ENCODE results near the gene TXNDC11. TPM values are rescaled to one million over a fixed set of nuclear protein-coding genes. Genes with fewer than 3 reads are reported as not detected.

Gene TXNDC11
- total RNA-seq, 2 experiments from 2014 or later: 30.7 to 38.3 TPM

DNA sequence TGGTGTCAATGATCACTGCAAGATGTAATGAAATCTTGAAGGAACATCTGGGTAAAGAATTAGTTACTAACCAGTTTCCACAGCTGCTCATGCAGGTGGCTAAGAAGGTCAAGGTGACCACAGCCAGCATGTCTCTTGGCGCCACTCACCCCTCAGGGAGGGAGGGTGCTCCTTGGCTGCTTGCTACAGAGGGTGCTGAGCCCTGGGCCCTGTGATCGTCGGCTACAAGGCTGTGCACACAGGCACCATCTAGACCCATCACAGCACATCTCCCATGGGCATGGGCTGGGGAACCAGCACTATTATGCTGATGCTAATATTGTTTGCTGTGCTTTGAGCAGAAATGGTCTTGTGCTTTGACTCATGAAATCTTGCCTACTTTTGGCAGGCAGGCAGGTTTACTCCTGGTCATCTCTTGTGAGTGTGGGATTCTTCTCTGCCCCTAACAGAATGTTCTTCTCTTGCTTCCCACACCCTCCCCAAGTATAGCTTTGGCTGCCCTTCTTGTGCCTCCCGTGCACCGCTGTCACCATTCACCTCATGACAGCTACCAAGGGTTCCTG is 36.4 kb downstream of the TXNDC11 start:
- ATAC-seq (ENCODE audit: low read depth): no peak
- peaks cover 19% of the 10 kb centered on the region for H3K36me3 Mint-ChIP-seq
- POLR2A ChIA-PET: no interaction called here

DNA sequence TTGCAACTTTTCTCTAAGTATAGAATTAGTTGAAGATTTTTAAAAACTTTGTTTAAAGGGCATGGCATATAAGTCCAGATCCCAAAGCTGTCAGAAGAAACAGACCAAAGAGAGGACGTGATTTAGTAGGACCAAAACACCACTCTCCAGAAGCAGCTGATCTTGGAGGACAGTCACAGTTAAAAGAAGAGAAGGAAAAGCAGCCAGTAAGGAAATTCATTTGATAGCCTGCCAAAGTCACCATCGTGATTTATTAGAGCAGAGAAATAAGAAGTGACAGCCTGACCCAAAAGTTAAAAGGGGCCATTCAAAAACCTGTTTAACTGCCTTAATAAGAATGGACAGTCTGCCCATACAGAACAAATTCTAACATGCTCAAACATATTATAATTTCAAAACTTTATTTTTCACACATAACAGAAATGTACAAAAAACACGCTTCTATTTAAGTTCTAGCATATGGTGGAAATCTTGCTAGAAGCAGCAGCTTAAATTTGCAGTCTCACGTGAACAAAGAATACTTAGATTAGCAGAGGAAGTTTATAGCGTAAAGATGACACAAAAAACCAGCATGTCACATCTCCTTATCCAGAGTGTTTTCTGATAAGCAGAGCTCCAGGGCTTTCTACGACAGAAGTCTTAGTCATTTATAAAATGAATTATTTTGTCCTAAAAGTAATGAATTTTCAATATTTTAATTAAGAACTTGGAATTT is 37.2 kb downstream of the TXNDC11 start:
- H3K27me3 Mint-ChIP-seq: no peaks in the 10 kb centered on the region
- H3K4me1 Mint-ChIP-seq: peaks cover 12% of the 10 kb centered on the region
- no peak overlapping the region for H3K27ac Mint-ChIP-seq
- DNase-seq: no peak
- no peaks in the 10 kb centered on the region for H3K9me3 Mint-ChIP-seq
- H3K36me3 Mint-ChIP-seq: peaks cover 23% of the 10 kb centered on the region
- H3K4me3 Mint-ChIP-seq: no peak overlapping the region
- no peak for ATAC-seq (ENCODE audit: low read depth)
- POLR2A ChIA-PET: no interaction called here

More for the DNA sequence above, 36.4 kb downstream of the TXNDC11 start:
- DNase-seq: no peak
- H3K4me3 Mint-ChIP-seq: no peak overlapping the region
- no peaks in the 10 kb centered on the region for H3K27me3 Mint-ChIP-seq
- H3K9me3 Mint-ChIP-seq: no peaks in the 10 kb centered on the region
- H3K4me1 Mint-ChIP-seq: peaks cover 8% of the 10 kb centered on the region
- H3K27ac Mint-ChIP-seq: no peak overlapping the region

DNA sequence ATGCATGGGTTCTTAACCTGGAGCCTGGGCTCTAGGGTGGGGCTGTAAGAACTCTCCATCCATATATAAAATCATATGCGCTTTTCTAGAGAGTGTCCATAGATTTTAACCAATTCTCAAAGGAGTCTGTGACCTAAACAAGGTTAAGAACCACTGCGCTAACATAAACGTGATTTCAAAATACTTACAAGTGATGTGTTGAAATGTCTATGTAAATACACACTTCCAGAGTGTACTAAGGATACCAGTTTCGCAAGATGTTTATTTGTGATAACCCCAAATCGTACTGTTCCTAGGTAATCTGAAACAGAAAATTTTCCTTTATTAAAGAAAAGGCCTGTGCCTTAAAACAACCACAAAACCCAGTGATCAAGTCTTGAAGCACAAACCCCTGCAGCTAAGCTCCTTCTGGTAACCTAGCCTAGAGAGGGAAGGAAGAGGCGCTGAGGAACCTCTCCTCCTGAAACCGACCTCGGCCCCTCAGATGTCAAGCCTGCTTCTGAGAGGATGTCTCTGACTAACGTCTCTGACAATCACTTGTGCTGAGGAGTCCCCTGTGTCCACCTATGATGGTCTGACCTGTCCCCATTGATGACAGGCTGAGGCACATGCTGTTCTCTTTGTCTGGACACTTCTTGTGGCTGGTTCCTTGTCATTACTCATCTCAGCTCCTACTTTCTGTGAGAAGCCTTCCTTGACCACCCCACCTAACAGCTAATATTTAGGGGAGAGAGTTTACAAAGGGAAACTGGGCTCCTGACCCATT is 42.2 kb downstream of the TXNDC11 start:
- peak overlapping the region; percentile 57 for H3K27ac Mint-ChIP-seq
- POLR2A ChIA-PET: no interaction called here
- ATAC-seq (ENCODE audit: low read depth): no peak

DNA sequence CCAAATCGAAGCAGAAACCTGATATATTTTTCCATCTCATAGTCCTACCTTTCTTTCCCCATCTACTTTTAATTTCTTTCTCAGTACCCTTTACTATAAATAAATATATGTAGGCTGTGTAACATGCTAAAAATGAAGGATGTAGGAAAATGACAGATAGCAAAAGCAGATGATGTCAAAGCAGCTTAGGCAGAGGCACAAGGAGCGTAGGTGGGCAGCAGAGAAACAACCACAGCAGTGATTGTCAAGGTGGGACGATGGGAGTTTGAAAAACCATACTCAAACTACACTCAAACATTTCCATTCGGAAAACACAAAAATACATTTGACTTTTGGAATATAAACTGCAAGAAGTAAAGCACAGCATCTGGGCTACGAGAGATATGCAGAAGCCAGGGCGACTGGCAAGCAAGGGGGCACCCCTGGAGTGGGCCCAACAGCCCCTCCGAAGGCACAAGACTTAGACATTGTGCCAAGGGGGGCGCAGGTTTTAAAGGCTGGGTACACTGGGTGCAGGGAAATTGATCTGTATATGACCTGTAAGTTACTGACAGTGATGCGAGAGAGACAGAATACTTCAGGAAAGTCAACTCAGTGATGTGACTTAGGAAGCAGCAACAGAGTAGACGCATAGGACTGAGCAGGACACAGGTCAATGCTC is 43.3 kb downstream of the TXNDC11 start:
- Mint-ChIP-seq H3K4me3 (no peak overlapping the region), H3K27me3 (no peaks in the 10 kb centered on the region), H3K27ac (no peak overlapping the region), H3K4me1 (peaks cover 42% of the 10 kb centered on the region), H3K9me3 (no peaks in the 10 kb centered on the region), H3K36me3 (peaks cover 49% of the 10 kb centered on the region)
- DNase-seq: no peak
- POLR2A ChIA-PET: no interaction called here
- no peak for ATAC-seq (ENCODE audit: low read depth)

More for the DNA sequence above, 42.2 kb downstream of the TXNDC11 start:
- Mint-ChIP-seq H3K4me3 (no peak overlapping the region), H3K4me1 (peaks cover 40% of the 10 kb centered on the region), H3K9me3 (no peaks in the 10 kb centered on the region), H3K36me3 (peaks cover 46% of the 10 kb centered on the region), H3K27me3 (no peaks in the 10 kb centered on the region)
- no peak for DNase-seq

DNA sequence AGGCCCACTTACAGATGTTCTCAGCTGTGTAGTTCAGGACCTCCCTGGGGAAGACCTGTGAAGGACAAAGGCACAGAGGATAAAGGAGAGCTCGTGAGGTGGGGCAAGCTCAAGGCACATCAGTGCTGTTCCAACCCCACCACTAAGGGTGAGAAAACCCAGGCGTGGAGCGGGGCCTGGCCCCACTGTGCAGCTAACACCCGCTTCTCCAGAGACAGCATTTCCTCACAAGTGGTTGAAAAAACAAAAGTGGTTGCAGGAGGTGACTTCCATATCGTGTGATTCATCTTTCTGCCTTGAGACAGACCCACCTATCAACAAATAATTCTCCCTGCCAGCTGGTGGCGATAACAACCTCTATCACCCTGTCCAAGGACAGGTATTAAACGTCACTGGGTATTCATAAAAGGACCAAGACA is 44.4 kb downstream of the TXNDC11 start:
- H3K4me1 Mint-ChIP-seq: peaks cover 39% of the 10 kb centered on the region
- peaks cover 43% of the 10 kb centered on the region for H3K36me3 Mint-ChIP-seq
- no peaks in the 10 kb centered on the region for H3K27me3 Mint-ChIP-seq
- DNase-seq (no peak), ATAC-seq (ENCODE audit: low read depth) (peak; percentile 61)
- peak overlapping the region; percentile 36 for H3K4me3 Mint-ChIP-seq
- H3K9me3 Mint-ChIP-seq: no peaks in the 10 kb centered on the region
- POLR2A ChIA-PET: no interaction called here
- peak overlapping the region; percentile 62 for H3K27ac Mint-ChIP-seq

DNA sequence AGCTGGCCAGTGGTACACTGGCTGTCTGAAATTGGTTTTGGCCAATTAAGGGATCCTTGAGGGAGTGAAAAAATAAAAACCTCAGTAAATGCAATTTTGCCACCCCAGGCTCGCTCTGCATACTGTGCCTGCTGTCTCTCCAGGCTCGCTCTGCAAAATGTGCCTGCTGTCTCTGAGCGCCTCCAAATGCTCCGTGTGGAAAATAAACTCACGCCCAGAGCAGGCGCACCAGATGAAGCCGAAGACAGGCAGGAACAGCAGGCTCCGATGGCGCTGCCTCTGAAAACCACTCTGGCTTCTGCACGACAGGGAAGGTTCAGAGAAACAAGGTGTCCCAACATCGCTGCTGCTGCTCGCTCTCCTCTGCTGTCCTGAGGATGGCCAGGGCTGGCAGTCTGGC is 45.3 kb downstream of the TXNDC11 start:
- H3K4me1 Mint-ChIP-seq: peaks cover 38% of the 10 kb centered on the region
- peak overlapping the region; percentile 62 for H3K27ac Mint-ChIP-seq
- peaks cover 38% of the 10 kb centered on the region for H3K36me3 Mint-ChIP-seq
- POLR2A ChIA-PET: interaction anchor here (1.0 kb wide), 1 partner anchor 20 kb away, joined by 3 read pairs; no protein-coding TSS in a partner anchor
- no peak for ATAC-seq (ENCODE audit: low read depth)
- no peak overlapping the region for H3K4me3 Mint-ChIP-seq
- DNase-seq: no peak
- H3K27me3 Mint-ChIP-seq: no peaks in the 10 kb centered on the region
- H3K9me3 Mint-ChIP-seq: no peaks in the 10 kb centered on the region

DNA sequence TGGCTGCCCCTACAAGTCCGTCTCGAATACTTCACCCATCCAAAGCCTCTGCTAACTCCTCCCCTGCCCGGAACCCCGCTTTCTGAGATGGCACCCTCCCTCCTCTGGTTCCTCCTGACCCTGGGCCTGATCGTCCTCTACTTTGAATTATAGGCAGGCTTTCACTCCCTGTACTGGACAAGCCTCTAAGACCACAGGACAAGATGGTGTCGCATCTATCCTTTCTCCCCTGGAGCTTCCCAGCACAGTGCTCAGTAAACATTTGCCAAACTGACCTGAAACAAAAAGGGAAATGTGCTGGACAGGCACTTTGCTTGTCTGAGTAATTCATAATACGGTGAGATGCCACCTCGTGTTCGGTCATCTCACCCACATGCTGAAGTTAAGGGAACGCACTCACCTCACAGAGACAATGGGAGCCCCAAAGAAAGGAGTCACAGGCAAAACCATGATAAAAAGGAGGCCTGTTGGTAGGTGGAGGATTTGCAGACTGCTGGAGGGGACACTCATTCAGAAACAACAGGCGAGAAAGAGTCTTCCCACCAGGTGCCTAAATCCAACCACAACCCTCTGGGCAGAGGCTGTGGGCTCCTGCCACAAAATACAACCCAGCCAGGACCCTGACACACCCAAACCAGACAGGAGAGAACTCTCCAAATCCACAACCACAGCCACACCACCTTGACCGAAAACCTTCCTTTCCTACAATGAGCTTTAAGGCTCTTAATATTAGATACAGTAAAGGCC is 46.2 kb downstream of the TXNDC11 start:
- no peak for DNase-seq
- POLR2A ChIA-PET: interaction anchor here (1.0 kb wide), 1 partner anchor 19 kb away, joined by 3 read pairs; no protein-coding TSS in a partner anchor
- Mint-ChIP-seq H3K27me3 (no peaks in the 10 kb centered on the region), H3K4me3 (peak overlapping the region; percentile 47), H3K4me1 (peaks cover 37% of the 10 kb centered on the region), H3K36me3 (peaks cover 37% of the 10 kb centered on the region), H3K9me3 (no peaks in the 10 kb centered on the region), H3K27ac (peak overlapping the region; percentile 43)
- no peak for ATAC-seq (ENCODE audit: low read depth)

DNA sequence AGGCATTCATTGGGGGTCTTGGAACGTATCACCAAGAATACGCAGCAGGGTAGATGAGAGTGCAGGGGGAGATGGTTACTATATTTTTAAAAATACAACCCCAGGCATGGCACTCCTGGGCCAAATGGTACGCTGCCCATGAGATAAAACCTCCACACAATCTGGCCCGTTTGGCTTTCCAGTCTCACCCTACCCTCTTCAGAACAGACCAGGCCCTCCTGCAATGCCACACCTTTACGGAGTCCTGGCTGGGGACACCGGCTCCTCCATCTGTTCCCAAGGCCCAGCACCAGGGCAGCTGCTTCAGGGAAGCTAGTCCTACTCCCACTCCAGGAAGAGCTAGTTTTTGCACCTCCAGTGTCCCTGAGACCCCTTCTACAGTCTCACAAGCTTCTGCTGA is 50.0 kb downstream of the TXNDC11 start:
- Mint-ChIP-seq H3K4me1 (peaks cover 28% of the 10 kb centered on the region), H3K9me3 (no peaks in the 10 kb centered on the region), H3K36me3 (peaks cover 38% of the 10 kb centered on the region), H3K4me3 (no peak overlapping the region), H3K27me3 (no peaks in the 10 kb centered on the region), H3K27ac (no peak overlapping the region)
- POLR2A ChIA-PET: no interaction called here
- DNase-seq (no peak), ATAC-seq (ENCODE audit: low read depth) (no peak)

DNA sequence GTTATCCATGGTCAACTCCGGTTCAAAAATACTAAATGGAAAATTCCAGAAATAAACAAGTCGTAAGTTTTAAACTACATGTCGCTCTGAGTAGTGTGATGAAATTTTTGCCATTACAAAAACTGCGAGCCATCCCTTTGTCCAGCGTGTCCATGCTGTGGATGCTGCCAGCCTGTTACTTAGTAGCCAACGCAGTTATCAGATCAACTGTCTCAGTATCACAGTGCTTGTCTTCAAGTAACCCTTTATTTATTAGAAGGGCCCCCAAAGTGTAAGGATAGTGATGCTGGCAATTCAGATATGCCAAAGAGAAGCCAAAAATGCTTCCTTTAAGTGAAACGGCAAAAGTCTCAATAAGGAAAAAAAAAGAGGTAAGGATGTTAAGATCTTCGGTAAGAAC is 50.5 kb downstream of the TXNDC11 start:
- H3K4me1 Mint-ChIP-seq: peaks cover 24% of the 10 kb centered on the region
- no peaks in the 10 kb centered on the region for H3K27me3 Mint-ChIP-seq
- no peak for ATAC-seq (ENCODE audit: low read depth)
- H3K9me3 Mint-ChIP-seq: no peaks in the 10 kb centered on the region
- no peak overlapping the region for H3K4me3 Mint-ChIP-seq
- peaks cover 39% of the 10 kb centered on the region for H3K36me3 Mint-ChIP-seq
- no peak overlapping the region for H3K27ac Mint-ChIP-seq
- POLR2A ChIA-PET: interaction anchor here (0.9 kb wide), 1 partner anchor 50 kb away, joined by 3 read pairs; the partner anchor contains the start of gene TXNDC11
- DNase-seq: no peak

DNA sequence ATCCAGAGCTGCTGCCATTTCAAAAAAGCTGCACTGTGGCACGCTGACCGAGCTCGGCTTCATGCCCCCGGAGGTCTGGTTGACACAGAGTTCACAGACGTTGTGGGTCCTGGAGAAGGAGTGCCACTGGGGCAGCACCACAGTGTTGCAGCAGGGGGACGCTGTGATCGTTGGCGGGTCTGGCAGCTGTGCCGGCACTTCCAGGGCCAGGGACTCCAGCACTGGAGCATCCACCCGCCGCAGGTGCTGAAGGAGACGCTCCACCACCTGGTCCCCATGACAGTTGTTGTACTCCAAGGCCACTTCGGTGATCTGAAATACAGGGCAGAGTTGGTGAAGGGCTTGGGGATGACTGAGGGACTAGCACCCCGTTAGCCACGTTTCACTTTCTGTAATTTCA is 50.9 kb downstream of the TXNDC11 start:
- no peaks in the 10 kb centered on the region for H3K27me3 Mint-ChIP-seq
- DNase-seq: no peak
- H3K9me3 Mint-ChIP-seq: no peaks in the 10 kb centered on the region
- POLR2A ChIA-PET: interaction anchor here (0.9 kb wide), 1 partner anchor 51 kb away, joined by 3 read pairs; the partner anchor contains the start of gene TXNDC11
- no peak overlapping the region for H3K27ac Mint-ChIP-seq
- no peak for ATAC-seq (ENCODE audit: low read depth)
- peaks cover 20% of the 10 kb centered on the region for H3K4me1 Mint-ChIP-seq
- H3K36me3 Mint-ChIP-seq: peaks cover 40% of the 10 kb centered on the region
- no peak overlapping the region for H3K4me3 Mint-ChIP-seq

DNA sequence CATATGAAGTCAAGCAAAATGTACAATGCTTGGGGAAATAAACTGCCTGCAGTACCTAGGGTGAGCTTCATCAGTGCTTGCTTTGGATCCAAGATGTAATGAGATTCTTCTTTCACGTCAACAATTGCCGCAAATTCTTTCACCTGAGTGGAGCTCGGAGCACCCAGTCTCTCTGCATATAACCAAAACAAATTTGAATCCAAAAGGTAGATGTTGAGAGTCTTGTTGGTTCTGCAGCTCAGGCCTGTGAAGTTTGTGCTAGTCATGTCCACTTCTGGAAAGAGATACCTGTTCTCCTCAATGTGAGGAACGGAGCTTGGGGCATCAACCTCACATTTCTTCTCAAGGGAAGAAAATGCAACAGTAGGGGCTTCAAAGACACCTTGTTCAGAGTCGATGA is 51.4 kb downstream of the TXNDC11 start:
- Mint-ChIP-seq H3K4me1 (peaks cover 15% of the 10 kb centered on the region), H3K36me3 (peaks cover 40% of the 10 kb centered on the region), H3K27me3 (no peaks in the 10 kb centered on the region), H3K27ac (no peak overlapping the region), H3K9me3 (no peaks in the 10 kb centered on the region), H3K4me3 (no peak overlapping the region)
- DNase-seq (no peak), ATAC-seq (ENCODE audit: low read depth) (no peak)
- POLR2A ChIA-PET: interaction anchor here (0.7 to 0.9 kb wide), 3 partner anchors 23 to 637 kb away, joined by 3 read pairs; partner anchors contain the start of gene TXNDC11

DNA sequence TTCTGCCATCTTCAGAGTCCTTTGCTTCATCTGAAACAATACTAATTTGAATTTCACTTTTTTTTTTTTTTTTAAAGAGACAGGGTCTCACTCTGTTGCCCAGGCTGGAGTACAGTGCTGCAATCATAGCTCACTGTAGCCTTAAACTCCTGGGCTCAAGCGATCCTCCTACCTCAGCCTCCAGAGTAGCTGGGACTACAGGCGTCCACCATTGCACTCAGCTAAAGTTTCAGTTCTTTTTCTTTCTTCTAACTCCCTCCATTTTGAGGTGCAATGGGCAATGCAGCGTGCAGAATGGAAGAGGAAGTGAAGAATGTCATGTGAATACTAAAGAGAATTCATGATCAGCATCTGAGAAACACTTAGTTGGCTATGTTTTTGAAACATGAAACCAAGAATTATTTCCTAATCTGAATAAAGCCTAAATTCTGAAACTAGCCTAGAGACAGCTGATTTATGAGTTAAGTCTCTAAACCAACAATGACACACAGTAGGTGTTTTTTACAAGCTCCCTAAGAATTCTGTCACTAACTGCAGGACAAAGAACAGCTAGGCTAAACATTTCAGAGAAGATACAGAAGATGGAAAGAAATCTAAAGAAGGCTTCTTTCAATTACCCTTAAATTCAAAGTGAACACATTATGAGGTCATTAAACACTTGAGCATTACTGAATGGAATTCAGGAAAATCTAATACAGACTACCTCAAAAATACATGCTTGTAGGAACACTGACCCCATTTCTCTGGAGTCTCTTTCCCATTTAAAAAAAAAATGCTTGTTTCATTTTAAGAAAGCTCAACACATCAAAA is 53.4 kb downstream of the TXNDC11 start:
- POLR2A ChIA-PET: interaction anchor here (0.8 to 1.0 kb wide), 2 partner anchors 9 to 11 kb away, joined by 3 to 4 read pairs; no protein-coding TSS in a partner anchor
- no peak for DNase-seq
- Mint-ChIP-seq H3K9me3 (no peaks in the 10 kb centered on the region), H3K4me1 (peaks cover 6% of the 10 kb centered on the region), H3K36me3 (peaks cover 29% of the 10 kb centered on the region), H3K4me3 (no peak overlapping the region), H3K27ac (peak overlapping the region; percentile 1), H3K27me3 (no peaks in the 10 kb centered on the region)
- no peak for ATAC-seq (ENCODE audit: low read depth)
